Bone marrow (tissue), 2 donors: ENCODE results near the gene ZNF487.
"Not testable (repeated sequence)": the region's sequence is repeated elsewhere in the genome, so short reads cannot be mapped to it uniquely, and the experiment has no call there.

Experiments used
- DNase-seq, 2 donors: peaks; one replicate each; lab custom pipeline; 2025; lab: John Stamatoyannopoulos, UW

The ZNF487 gene

DNA sequence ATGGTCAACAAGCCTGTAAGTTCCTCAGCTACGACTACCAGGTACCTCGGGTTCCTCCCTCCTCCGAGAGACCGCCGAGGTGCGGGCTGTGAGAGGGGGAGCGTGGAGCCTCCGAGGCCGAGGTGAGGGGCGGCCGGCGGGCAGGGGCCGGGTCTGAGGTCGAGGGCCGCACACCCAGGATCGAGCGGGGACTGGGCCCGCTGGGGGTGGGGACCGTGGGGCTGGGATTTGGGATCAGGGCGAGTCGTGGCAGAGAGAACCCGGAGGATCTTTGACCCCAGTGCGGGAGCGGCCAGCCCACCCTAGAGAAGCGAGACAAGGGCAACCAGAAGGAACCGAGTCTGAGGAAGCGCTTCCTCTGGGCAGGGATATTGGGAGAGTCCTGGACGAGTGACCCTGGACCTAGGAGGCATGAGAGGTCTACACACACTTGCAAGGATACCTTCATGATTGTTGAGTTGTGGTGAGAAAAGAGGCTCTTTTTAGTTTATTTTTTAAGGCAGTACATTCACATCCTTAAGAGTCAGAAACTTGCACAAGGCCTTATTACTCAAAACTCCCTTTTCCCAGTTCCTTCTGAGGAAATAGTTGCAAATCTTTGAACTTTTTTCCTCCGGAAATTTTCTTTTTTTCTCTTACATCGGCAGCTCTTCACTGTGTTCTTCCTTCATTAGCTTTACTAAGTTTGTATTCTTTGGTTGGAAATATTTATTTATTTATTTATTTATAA lies 395 bp downstream of the ZNF487 start:
- no peak for DNase-seq

DNA sequence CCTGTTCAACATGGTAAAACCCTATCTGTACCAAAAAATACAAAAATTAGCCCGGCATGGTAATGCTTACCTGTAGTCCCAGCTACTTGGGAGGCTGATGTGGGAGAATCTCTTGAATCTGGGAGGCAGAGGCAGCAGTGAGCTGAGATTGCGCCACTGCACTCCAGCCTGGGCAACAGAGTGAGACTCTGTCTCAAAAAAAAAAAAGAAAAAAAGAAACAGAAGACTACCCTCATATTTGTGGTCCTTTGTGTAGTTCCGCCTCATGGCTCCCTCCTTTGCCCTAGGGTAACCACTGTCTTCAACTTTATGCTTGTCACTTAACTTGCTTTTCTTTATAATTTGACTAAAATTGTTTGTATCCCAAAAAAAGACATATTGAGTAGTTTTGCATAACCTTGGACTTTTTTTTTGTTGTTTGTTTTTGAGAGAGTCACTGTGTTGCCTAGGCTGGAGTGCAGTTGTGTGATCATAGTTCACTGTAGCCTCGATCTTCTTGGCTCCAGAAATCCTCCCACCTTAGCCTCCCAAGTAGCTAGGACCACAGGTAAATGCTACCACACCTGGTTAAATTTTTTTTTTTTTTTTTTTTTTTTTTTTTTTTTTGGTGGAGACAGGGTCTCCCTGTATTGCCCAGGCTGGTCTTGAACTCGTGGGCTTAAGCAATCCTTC lies 3.7 kb downstream of the ZNF487 start:
- DNase-seq: no peak

DNA sequence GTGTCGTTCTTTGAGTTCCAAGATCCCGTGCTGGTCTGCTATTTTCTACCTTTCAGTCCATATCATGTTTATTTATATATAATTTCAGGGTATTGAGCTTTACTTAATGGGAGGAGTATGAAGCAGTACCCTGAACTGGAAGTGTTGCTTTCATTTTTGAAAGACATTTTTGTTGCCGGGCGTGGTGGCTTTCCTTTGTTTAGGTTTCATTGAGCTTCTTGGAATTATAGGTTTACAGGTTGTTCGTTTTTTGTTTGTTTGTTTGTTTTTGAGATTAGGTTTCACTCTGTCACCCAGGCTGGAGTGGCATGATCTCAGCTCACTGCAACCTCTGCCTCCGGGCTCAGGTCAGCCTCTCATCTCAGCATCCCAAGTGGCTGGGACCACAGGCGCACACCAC lies 7.4 kb downstream of the ZNF487 start:
- DNase-seq: no peak

DNA sequence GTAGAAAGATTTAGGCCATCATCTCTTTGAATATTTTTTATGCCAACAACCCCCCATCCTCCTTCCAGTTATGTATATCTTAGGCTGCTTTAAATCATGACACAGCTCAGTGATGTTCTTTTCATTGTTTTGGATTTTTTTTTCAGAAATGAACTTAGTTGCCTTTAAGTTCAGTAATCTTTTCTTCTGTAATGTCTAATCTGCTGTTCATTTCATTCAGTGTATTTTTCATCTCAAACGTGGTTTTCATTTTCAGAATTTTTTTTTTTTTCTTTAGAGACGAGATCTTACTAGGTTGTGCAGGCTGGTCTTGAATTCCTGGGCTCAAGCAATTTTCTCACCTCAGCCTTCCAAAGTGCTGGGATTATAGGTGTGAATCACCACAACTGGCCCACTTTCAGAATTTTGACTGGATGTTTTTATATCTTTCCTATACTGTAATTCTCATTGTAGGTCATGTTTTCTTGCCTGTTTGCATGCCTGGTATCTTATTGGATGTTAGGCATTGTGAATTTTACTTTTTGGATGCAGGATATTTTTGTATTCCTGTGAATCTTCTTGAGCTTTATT lies 8.1 kb downstream of the ZNF487 start:
- DNase-seq: no peak

DNA sequence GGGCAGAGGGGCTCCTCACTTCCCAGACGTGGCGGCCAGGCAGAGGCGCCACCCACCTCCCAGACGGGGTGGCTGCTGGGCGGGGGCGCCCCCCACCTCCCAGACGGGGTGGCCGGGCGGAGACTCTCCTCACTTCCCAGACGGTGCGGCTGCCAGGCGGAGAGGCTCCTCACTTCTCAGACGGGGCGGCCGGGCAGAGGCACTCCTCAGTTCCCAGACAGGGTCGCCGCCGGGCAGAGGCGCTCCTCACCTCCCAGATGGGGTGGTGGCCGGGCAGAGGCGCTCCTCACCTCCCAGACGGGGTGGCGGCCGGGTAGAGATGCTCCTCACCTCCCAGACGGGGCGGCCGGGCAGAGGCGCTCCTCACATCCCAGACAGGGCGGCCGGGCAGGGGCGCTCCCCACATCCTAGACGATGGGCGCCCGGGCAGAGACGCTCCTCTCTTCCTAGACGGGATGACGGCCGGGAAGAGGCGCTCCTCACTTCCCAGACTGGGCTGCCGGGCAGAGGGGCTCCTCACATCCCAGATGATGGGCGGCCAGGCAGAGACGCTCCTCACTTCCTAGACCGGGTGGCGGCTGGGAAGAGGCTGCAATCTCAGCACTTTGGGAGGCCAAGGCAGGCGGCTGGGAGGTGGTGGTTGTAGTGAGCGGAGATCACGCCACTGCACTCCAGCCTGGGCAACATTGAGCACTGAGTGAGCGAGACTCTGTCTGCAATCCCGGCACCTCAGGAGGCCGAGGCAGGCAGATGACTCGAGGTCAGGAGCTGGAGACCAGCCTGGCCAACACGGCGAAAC lies 9.5 kb downstream of the ZNF487 start:
- not testable (repeated sequence) for DNase-seq

DNA sequence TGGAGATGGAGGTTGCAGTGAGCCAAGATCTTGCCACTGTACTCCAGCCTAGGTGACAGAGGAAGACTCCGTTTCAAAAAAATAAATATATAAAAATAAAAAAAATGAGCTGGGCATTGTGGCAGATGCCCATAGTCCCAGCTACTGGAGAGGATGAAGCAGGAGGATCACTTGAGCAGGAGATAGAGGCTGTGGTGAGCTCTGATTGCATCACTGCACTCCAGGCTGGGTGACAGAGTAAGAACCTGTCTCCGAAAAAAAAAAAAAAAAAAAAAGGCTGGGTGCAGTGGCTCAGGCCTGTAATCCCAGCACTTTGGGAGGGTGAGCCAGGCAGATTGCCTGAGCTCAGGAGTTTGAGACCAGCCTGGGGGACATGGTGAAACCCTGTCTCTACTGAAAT lies 11.8 kb downstream of the ZNF487 start:
- no peak for DNase-seq

DNA sequence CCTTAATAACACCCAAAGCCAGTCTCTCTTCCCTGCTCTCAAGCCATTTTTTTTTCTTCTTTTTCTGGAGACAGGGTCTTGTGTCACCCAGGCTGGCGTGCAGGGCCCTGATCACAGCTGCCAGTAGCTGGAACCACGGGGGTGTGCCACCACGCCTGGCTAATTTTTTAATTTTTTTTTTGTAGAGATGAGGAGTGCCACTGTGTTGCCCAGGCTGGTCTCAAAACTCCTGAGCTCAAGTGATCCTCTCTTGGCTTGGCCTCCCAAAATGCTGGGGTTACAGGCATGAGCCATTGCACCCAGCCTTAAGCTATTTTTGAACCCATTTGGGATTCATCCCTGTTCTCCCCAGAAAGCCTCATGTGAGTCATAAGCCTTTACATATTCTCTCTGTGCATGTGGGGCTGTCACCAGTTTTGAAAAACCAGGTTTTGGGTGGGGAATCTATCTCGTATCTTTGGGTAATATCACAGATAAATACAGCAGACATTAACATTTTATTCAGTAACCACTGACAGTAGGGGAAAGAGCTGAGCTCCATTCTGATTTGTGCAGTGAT lies 15.5 kb downstream of the ZNF487 start:
- DNase-seq: no peak

DNA sequence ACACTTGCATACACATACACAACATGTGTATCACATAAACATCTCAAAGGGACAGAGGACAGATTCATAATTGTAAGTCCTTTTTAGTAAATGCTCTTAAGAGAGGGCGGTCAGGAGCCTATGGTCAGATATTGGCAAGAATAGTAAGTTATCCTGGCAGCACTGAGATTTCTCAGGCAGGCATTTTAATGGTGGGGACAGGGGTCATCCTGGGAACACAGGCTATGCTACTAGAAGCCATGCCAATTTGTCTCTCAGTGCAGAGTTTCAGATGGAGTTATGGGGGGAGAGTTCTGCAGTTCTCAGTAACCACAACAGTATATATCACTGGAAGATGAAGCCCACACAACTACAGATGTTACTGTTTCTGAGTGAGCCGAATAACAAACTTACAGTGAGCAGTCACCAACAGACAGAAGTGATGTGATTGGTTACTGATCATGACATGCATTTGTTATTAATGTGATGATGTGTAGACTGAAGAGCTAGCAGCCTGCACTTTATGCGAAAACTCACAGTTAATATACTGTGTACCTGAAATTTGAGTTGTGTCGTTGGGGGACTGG lies 16.4 kb downstream of the ZNF487 start:
- no peak for DNase-seq

DNA sequence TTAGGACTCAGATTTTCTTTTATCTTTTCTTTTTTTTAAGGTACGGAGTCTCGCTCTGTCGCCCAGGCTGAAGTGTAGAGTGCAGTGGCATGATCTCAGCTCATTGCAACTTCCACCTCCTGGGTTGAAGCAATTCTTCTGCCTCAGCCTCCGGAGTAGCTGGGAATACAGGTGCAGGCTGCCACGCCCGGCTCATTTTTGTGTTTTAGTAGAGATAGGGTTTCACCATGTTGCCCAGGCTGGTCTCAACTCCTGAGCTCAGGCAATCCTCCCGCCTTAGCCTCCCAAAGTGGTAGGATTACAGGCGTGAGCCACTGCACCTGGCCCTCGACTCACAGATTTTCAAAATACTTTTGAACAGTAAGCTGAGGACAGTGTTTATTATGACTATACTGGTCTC lies 17.1 kb downstream of the ZNF487 start:
- DNase-seq: not testable (repeated sequence)

DNA sequence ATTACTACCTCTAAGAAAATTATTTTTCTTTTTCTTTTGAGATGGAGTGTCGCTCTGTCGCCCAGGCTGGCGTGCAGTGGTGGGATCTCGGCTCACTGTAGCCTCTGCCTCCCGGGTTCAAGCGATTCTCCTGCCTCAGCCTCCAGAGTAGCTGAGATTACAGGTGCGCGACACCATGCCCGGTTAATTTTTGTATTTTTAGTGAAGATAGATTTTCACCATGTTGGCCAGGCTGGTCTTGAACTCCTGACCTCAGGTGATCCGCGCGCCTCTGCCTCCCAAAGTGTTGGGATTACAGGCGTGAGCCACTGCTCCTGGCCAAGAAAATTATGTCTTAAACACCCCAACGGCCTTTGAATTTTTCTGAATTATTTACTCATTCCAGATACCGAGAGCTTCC lies 19.6 kb downstream of the ZNF487 start:
- DNase-seq: not testable (repeated sequence)

DNA sequence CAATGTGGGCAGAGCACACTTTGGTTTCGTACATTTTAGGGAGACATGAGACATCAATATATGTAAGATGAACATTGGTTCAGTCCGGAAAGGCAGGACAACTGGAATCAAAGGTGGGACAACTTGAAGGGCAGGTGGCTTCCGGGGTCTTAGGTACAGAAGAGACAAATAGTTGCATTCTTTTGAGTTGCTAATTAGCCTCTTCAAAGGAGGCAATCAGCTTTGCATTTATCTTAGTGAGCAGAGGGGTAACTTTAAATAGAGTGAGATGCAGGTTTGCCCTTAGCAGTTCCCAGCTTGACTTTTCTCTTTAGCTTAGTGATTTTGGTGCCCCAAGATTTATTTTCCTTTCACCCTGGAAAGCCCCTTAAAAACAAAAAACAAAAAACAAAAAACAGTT lies 21.3 kb downstream of the ZNF487 start:
- no peak for DNase-seq

DNA sequence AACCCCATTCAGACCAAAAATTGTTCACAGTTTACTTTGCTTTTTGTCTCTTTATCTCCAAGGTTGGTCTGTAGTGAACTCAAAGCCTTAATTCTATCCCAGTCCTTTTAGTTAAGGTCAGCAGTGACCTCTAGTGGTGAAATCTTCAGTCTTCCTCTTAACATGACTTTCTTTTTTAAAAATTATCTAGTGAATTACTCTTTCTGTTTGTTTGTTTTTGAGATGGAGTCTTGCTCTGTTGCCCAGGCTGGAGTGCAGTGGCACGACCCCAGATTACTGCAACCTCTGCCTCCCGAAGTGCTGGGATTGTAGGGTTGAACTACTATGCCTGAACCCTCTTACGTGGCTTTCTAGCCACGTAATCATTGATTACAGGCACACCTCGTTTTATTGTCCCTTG lies 25.0 kb downstream of the ZNF487 start:
- DNase-seq: peak in 1 of 2 donors; percentile 75

DNA sequence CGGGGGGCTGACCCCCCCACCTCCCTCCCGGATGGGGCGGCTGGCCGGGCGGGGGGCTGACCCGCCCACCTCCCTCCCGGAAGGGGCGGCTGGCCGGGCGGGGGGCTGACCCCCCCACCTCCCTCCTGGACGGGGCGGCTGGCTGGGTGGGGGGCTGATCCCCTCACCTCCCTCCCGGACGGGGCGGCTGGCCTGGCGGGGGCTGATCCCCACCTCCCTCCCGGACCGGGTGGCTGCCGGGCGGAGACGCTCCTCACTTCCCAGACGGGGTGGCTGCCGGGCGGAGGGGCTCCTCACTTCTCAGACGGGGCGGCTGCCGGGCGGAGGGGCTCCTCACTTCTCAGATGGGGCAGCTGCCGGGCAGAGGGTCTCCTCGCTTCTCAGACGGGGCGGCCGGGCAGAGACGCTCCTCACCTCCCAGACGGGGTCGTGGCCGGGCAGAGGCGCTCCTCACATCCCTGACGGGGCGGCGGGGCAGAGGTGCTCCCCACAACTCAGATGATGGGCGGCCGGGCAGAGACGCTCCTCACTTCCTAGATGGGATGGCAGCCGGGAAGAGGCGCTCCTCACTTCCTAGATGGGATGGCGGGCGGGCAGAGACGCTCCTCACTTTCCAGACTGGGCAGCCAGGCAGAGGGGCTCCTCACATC lies 28.3 kb downstream of the ZNF487 start:
- not testable (repeated sequence) for DNase-seq

DNA sequence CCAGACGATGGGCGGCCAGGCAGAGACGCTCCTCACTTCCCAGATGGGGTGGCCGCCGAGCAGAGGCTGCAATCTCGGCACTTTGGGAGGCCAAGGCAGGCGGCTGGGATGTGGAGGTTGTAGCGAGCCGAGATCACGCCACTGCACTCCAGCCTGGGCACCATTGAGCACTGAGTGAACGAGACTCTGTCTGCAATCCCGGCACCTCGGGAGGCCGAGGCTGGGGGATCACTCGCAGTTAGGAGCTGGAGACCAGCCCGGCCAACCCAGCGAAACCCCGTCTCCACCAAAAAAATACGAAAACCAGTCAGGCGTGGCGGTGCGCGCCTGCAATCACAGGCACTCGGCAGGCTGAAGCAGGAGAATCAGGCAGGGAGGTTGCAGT lies 28.8 kb downstream of the ZNF487 start:
- not testable (repeated sequence) for DNase-seq

DNA sequence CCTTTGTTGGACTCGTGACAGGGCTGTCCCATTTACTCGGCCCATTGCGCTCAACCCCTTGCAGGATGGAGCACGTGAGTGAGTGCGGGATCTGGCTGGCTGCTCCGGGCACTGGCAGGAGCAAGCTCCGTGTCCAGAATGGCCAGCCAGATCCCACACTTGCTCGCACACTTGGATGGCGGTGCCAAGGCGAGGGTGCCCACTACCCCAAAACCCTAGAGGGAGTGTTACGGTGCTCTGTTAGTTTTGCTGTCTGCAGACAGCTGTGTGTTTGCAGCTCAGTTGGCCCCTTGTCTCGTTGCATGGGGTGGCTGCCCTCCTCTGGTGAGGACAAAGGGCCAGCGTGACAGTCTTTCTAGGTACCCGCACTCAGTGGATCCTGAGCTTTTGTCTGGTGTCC lies 34.2 kb downstream of the ZNF487 start:
- DNase-seq: no peak

DNA sequence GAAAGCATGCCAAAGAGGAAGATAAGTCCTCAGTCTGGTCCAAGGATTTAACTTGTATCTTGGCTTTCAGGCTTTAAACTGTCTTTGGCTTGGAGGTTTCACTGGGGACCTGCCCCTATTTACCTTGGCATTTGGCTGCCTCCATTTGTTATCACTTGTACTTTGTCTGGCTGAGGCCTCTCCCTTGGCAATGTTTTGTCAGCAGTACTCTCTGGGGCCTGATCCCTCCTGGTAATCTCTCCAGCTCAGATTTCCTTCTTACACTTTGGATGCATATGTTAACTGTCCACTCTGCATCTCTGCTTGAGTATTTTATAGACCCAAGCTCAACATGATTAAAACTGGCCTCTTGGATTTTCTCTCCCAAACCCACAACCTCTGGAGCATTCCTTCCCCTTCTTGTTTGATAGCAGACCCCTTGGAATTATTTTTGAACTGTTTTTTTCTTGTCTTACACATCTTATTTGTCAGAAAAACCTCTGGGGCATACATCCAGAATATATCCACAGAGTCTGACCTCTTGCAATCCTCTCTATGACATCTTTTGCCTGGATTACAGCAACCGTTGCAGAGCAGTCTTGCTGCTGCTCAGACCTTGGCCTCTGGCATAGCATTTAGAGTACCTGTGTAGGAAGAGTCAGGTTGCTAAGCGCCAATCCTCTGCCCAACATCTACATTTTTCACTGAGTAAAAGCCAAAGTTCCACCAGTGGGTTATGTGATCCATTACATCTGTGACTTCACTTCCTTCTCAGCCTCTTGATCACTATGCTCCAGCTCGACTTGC lies 35.2 kb downstream of the ZNF487 start:
- no peak for DNase-seq

DNA sequence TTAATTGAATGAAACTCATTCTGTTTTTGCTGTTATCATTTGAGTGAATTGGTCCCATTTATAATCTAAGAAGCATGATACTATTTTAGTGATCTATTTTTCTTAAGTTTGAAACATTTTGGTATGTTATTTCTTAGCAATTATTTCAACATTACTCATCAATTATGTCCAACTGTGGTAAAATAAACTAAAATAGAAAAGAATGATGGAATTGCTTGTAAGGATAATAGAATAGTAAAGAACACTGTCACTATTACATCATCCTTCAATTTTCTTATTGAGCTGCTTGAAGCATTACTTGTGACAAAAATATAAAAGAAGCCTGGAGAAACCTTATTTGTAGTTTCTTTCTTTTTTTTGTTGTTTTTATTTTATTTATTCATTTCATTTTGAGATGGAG lies 42.4 kb downstream of the ZNF487 start:
- no peak for DNase-seq

DNA sequence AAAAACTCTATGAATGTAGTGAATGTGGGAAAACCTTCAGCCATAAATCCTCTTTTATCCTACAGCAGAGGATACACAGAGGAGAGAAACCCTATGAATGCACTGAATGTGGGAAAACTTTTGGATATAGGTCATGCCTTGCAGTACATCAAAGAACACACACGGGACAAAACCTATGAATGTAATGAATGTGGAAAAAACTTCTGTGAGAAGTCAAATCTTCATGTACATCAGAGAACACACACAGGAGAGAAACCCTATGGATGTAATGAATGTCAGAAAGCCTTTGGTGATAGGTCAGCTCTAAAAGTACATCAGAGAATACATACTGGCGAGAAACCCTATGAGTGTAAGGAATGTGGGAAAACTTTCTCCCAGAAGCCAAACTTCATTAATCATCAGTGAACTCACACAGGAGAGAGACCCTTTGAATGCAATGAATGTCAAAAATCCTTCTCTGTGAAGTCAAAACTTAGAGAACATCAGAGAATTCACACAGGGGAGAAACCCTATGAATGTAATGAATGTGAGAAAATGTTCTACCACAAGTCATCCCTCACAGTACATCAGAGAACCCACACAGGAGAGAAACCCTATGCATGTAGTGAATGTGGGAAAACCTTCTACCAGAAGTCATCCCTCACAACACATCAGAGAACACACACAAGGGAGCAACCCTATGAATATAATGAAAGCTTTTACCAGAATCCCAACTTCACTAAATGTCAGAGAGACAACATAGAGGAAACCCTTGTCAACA lies 45.6 kb downstream of the ZNF487 start:
- DNase-seq: no peak

DNA sequence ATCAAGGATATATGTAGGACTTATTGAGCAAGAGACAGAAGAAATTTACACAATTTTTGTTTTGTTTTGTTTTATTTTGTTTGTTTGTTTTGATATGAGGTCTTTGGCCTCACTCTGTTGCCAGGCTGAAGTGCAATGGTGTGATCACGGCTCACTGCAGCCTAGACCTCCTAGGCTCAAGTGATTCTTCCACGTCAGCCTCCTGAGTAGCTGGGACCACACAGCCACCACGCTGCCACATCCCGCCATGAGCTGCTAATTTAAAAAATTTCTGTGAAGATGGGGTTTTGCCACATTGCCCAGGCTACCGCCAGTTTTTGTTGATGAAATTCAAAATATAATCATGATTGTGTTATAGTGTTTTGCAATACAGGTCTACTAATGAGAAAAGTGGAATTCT lies 54.9 kb downstream of the ZNF487 start:
- no peak for DNase-seq

DNA sequence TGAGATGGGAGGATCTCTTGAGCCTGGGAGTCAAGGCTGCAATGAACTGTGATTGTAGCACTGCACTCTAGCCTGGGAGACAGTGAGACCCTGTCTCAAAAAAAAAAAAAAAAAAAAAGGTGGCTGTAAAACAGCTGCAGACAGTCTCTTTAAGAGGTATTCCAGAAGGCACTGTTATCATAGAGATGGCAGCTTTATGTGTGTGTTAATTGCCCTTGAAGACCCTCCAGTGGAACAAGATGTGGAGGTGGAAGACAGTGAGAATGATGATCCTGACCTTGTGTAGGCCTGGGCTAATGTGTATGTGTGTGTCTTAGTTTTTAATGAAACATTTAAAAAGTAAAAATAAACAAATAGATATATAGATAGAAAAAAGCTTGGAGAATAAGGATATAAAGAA lies 66.0 kb downstream of the ZNF487 start:
- no peak for DNase-seq
